ENCODE results near the gene COPS6.

GRCh38 chr7:100132697-100133151 is 44.0 kb downstream of the COPS6 start:
- TF ChIP-seq, protein P1, sequence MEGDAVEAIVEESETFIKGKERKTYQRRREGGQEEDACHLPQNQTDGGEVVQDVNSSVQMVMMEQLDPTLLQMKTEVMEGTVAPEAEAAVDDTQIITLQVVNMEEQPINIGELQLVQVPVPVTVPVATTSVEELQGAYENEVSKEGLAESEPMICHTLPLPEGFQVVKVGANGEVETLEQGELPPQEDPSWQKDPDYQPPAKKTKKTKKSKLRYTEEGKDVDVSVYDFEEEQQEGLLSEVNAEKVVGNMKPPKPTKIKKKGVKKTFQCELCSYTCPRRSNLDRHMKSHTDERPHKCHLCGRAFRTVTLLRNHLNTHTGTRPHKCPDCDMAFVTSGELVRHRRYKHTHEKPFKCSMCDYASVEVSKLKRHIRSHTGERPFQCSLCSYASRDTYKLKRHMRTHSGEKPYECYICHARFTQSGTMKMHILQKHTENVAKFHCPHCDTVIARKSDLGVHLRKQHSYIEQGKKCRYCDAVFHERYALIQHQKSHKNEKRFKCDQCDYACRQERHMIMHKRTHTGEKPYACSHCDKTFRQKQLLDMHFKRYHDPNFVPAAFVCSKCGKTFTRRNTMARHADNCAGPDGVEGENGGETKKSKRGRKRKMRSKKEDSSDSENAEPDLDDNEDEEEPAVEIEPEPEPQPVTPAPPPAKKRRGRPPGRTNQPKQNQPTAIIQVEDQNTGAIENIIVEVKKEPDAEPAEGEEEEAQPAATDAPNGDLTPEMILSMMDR (IDR thresholded peaks at IDR 0.05) = peak; percentile 70 to 94 (median 89)
- no peak for TF ChIP-seq POLR2A (IDR thresholded peaks at IDR 0.05)
